ENCODE results near the gene PLEK. TPM values are rescaled to one million over a fixed set of nuclear protein-coding genes. Genes with fewer than 3 reads are reported as not detected.

The PLEK gene
- total RNA-seq, 3 donors from 2014 or later, result 3.6 to 20.5 (median 11.7) TPM

GRCh38 chr2:68359889-68360288 is 5.2 kb upstream of the PLEK start:
- Histone ChIP-seq H3K27me3 (no peaks in the 10 kb centered on the region), H3K9me3 (no peaks in the 10 kb centered on the region), H3K36me3 (no peaks in the 10 kb centered on the region), H3K4me1 (no peaks in the 10 kb centered on the region), H3K4me3 (no peak overlapping the region), H3K27ac (no peak overlapping the region)
- TF ChIP-seq CTCF (IDR thresholded peaks at IDR 0.05), result no peak
- TF ChIP-seq POLR2AphosphoS5 (IDR thresholded peaks at IDR 0.05), result no peak
- TF ChIP-seq POLR2A (IDR thresholded peaks at IDR 0.05), result no peak
- intact Hi-C loops (cut with DNase I; ENCODE audit: low total_unique reads), result loop anchor here (10.0 kb wide), 1 partner anchor 735 kb away; no protein-coding TSS in a partner anchor
- no peak for DNase-seq (ENCODE audit: low spot score in 2 of 2)

GRCh38 chr2:68362069-68362468 is 3.0 kb upstream of the PLEK start:
- Histone ChIP-seq H3K27ac (no peak overlapping the region), H3K4me1 (no peaks in the 10 kb centered on the region), H3K27me3 (no peaks in the 10 kb centered on the region), H3K4me3 (no peak overlapping the region), H3K9me3 (no peaks in the 10 kb centered on the region), H3K36me3 (no peaks in the 10 kb centered on the region)
- TF ChIP-seq POLR2A (IDR thresholded peaks at IDR 0.05) (no peak), POLR2AphosphoS5 (IDR thresholded peaks at IDR 0.05) (no peak), CTCF (IDR thresholded peaks at IDR 0.05) (peak in 2 of 3 donors; percentile 21 to 63)
- DNase-seq (ENCODE audit: low spot score in 2 of 2), result peak in 1 of 2 donors; percentile 58
- intact Hi-C loops (cut with DNase I; ENCODE audit: low total_unique reads), result no loop called here

- Histone ChIP-seq H3K4me1 (no peaks in the 10 kb centered on the region), H3K27ac (no peak overlapping the region), H3K4me3 (no peak overlapping the region), H3K27me3 (no peaks in the 10 kb centered on the region), H3K36me3 (no peaks in the 10 kb centered on the region), H3K9me3 (no peaks in the 10 kb centered on the region)
- intact Hi-C loops (cut with DNase I; ENCODE audit: low total_unique reads), result no loop called here
- DNase-seq (ENCODE audit: low spot score in 2 of 2), result no peak
- TF ChIP-seq POLR2AphosphoS5 (IDR thresholded peaks at IDR 0.05) (no peak), POLR2A (IDR thresholded peaks at IDR 0.05) (no peak), CTCF (IDR thresholded peaks at IDR 0.05) (no peak)
Measured at GRCh38 chr2:68362749-68363148, 2.3 kb upstream of the PLEK start.

- Histone ChIP-seq H3K4me1 (no peaks in the 10 kb centered on the region), H3K27ac (no peak overlapping the region), H3K36me3 (no peaks in the 10 kb centered on the region), H3K9me3 (no peaks in the 10 kb centered on the region), H3K27me3 (no peaks in the 10 kb centered on the region), H3K4me3 (no peak overlapping the region)
- DNase-seq (ENCODE audit: low spot score in 2 of 2), result no peak
- intact Hi-C loops (cut with DNase I; ENCODE audit: low total_unique reads), result no loop called here
- no peak for TF ChIP-seq CTCF (IDR thresholded peaks at IDR 0.05)
- no peak for TF ChIP-seq POLR2AphosphoS5 (IDR thresholded peaks at IDR 0.05)
- TF ChIP-seq POLR2A (IDR thresholded peaks at IDR 0.05), result no peak
Measured at GRCh38 chr2:68363721-68364120, 1.4 kb upstream of the PLEK start.

- H3K27ac ChIP-seq, result no peak overlapping the region
- no peaks in the 10 kb centered on the region for H3K9me3 ChIP-seq
- DNase-seq (ENCODE audit: low spot score in 2 of 2), result no peak
- no peak for TF ChIP-seq CTCF (IDR thresholded peaks at IDR 0.05)
- TF ChIP-seq POLR2A (IDR thresholded peaks at IDR 0.05), result no peak
- no peaks in the 10 kb centered on the region for H3K36me3 ChIP-seq
- intact Hi-C loops (cut with DNase I; ENCODE audit: low total_unique reads), result no loop called here
- H3K27me3 ChIP-seq, result no peaks in the 10 kb centered on the region
- peak overlapping the region in 2 of 3 donors; percentile 25 to 34 for H3K4me3 ChIP-seq
- H3K4me1 ChIP-seq, result no peaks in the 10 kb centered on the region
Measured at GRCh38 chr2:68366083-68366560, 1.0 kb downstream of the PLEK start.
